ENCODE results near the gene ST8SIA6. TPM values are rescaled to one million over a fixed set of nuclear protein-coding genes. Genes with fewer than 3 reads are reported as not detected.

ST8SIA6 gene
- total RNA-seq, 3 donors from 2014 or later (not counting 1 experiment from before 2014, with no cell fraction given) = 12.2 to 19.7 (median 12.5) TPM

GRCh38 chr10:17286562-17287550 lies 167.5 kb downstream of the ST8SIA6 start:
- 90% methylated on average over 10 of the region's 10 CpGs for WGBS (ENCODE audit: insufficient coverage)
- no peak for ATAC-seq
- Mint-ChIP-seq H3K4me3 (no peak overlapping the region), H3K4me1 (peaks cover 0 to 7% of the 10 kb centered on the region in 2 donors), H3K27me3 (ENCODE audit: low read depth in 2 of 2) (peaks cover 25 to 41% of the 10 kb centered on the region in 2 donors), H3K9me3 (peaks cover 0 to 3% of the 10 kb centered on the region in 2 donors), H3K36me3 (no peaks in the 10 kb centered on the region), H3K27ac (no peak overlapping the region)
- no peak overlapping the region for H3K27ac ChIP-seq (ENCODE audit: low read length)
- TF ChIP-seq, protein P1, sequence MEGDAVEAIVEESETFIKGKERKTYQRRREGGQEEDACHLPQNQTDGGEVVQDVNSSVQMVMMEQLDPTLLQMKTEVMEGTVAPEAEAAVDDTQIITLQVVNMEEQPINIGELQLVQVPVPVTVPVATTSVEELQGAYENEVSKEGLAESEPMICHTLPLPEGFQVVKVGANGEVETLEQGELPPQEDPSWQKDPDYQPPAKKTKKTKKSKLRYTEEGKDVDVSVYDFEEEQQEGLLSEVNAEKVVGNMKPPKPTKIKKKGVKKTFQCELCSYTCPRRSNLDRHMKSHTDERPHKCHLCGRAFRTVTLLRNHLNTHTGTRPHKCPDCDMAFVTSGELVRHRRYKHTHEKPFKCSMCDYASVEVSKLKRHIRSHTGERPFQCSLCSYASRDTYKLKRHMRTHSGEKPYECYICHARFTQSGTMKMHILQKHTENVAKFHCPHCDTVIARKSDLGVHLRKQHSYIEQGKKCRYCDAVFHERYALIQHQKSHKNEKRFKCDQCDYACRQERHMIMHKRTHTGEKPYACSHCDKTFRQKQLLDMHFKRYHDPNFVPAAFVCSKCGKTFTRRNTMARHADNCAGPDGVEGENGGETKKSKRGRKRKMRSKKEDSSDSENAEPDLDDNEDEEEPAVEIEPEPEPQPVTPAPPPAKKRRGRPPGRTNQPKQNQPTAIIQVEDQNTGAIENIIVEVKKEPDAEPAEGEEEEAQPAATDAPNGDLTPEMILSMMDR (IDR thresholded peaks at IDR 0.05) = no peak
- H3K4me1 ChIP-seq (ENCODE audit: control insufficient read depth, insufficient read depth, low read length) = no peaks in the 10 kb centered on the region
- no peak for DNase-seq
- no peak overlapping the region for H3K4me3 ChIP-seq (ENCODE audit: low read length)
- intact Hi-C loops (cut with micrococcal nuclease) = no loop called here
- no peaks in the 10 kb centered on the region for H3K36me3 ChIP-seq (ENCODE audit: control insufficient read depth, insufficient read depth, low read length)
- H3K27me3 ChIP-seq (ENCODE audit: control insufficient read depth, insufficient read depth, low read length) = no peaks in the 10 kb centered on the region
- H3K9me3 ChIP-seq (ENCODE audit: control insufficient read depth, insufficient read depth, low read length) = peaks cover 6% of the 10 kb centered on the region

- no peaks in the 10 kb centered on the region for H3K27me3 ChIP-seq (ENCODE audit: control insufficient read depth, insufficient read depth, low read length)
- Mint-ChIP-seq H3K4me3 (no peak overlapping the region), H3K27me3 (ENCODE audit: low read depth in 2 of 2) (peaks cover 13 to 14% of the 10 kb centered on the region in 2 donors), H3K36me3 (no peaks in the 10 kb centered on the region), H3K4me1 (no peaks in the 10 kb centered on the region), H3K9me3 (peaks cover 0 to 5% of the 10 kb centered on the region in 2 donors), H3K27ac (no peak overlapping the region)
- ATAC-seq = no peak
- H3K36me3 ChIP-seq (ENCODE audit: control insufficient read depth, insufficient read depth, low read length) = no peaks in the 10 kb centered on the region
- no peak overlapping the region for H3K27ac ChIP-seq (ENCODE audit: low read length)
- no peak for DNase-seq
- H3K9me3 ChIP-seq (ENCODE audit: control insufficient read depth, insufficient read depth, low read length) = peaks cover 6% of the 10 kb centered on the region
- no peaks in the 10 kb centered on the region for H3K4me1 ChIP-seq (ENCODE audit: control insufficient read depth, insufficient read depth, low read length)
- TF ChIP-seq, protein P1 (IDR thresholded peaks at IDR 0.05) = no peak
- intact Hi-C loops (cut with micrococcal nuclease) = no loop called here
- WGBS (ENCODE audit: insufficient coverage) = 96% methylated on average over 3 of the region's 3 CpGs
- H3K4me3 ChIP-seq (ENCODE audit: low read length) = no peak overlapping the region
These were observed 172.1 kb downstream of the ST8SIA6 start for GRCh38 chr10:17282311-17282710.

- Mint-ChIP-seq H3K9me3 (peaks cover 0 to 5% of the 10 kb centered on the region in 2 donors), H3K27me3 (ENCODE audit: low read depth in 2 of 2) (peaks cover 0 to 8% of the 10 kb centered on the region in 2 donors), H3K4me1 (no peaks in the 10 kb centered on the region), H3K36me3 (no peaks in the 10 kb centered on the region), H3K4me3 (no peak overlapping the region), H3K27ac (no peak overlapping the region)
- WGBS (ENCODE audit: insufficient coverage) = 86% methylated on average over 4 of the region's 4 CpGs
- peaks cover 11% of the 10 kb centered on the region for H3K9me3 ChIP-seq (ENCODE audit: control insufficient read depth, insufficient read depth, low read length)
- no peak overlapping the region for H3K4me3 ChIP-seq (ENCODE audit: low read length)
- ATAC-seq (no peak), DNase-seq (no peak)
- H3K27ac ChIP-seq (ENCODE audit: low read length) = no peak overlapping the region
- no peaks in the 10 kb centered on the region for H3K36me3 ChIP-seq (ENCODE audit: control insufficient read depth, insufficient read depth, low read length)
- no peaks in the 10 kb centered on the region for H3K4me1 ChIP-seq (ENCODE audit: control insufficient read depth, insufficient read depth, low read length)
- intact Hi-C loops (cut with micrococcal nuclease) = no loop called here
- TF ChIP-seq, protein P1 (IDR thresholded peaks at IDR 0.05) = no peak
- H3K27me3 ChIP-seq (ENCODE audit: control insufficient read depth, insufficient read depth, low read length) = no peaks in the 10 kb centered on the region
These were observed 175.7 kb downstream of the ST8SIA6 start for GRCh38 chr10:17278607-17279240.

All from natural killer cell (primary cell).